ENCODE measurements around the gene KCTD1. TPM values are rescaled to one million over a fixed set of nuclear protein-coding genes. Genes with fewer than 3 reads are reported as not detected.

Gene KCTD1
- total and polyA plus RNA-seq, 2 of the 8 experiments (the other 6 are each of a cell fraction or from before 2014, with no cell fraction given): 7.7 to 14.0 TPM

DNA sequence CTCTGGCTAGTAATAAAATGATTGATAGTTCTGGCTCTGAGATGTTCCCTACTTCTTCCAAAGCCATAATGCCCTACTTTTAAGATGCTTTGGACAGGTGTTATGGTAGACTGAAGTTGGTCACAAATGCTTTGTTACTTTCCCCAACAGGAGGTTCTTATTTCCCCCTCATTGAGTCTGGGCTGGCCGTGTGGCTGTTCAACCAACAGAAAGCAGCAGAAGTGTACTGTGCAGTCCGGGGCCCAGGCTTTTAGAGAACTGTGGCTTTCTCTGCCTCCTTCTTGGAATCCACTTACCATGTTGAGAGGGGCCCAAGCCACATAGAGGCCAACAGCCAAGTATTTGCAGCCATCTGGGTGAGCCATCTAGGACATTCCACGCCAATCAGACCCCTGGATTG lies 94.2 kb downstream of the KCTD1 start (continued):
- no peak for TF ChIP-seq RNF2 (IDR thresholded peaks at IDR 0.05; ENCODE audit: borderline replicate concordance, low read depth, low read length, missing control alignments, poor library complexity, severe bottlenecking)

Data from H1 (cell line).